Peyer's patch (tissue), 4 donors: ENCODE data around the gene XAF1.

ENCODE experiments used
- CTCF ChIP-seq, 6 experiments: fragments of 450-650 bp in 4 of 6; fragments of 200-600 bp in 2 of 6; sonication (generic) in 1 of 6; IDR thresholded peaks; one replicate each; pipeline ENCODE4 v1.5.1; 2017 to 2019; ENCODE audit warnings: antibody characterized with exemption in 6 of 6, mild to moderate bottlenecking in 3 of 6, moderate library complexity in 1 of 6
- POLR2A ChIP-seq, 2 donors: fragments of 450-650 bp; IDR thresholded peaks; one replicate each; pipeline ENCODE4 v1.5.1; 2017; ENCODE audit warnings: antibody characterized with exemption in 2 of 2, mild to moderate bottlenecking in 2 of 2, moderate library complexity in 2 of 2

GRCh38 chr17:6706996-6707395, 48.9 kb upstream of the XAF1 start:
- TF ChIP-seq CTCF (IDR thresholded peaks at IDR 0.05) (no peak), POLR2A (IDR thresholded peaks at IDR 0.05) (no peak)
